ACHN (cell line): ENCODE results near the gene ANKS1B.

Source experiments
- DNase-seq: peaks from one replicate; pipeline ENCODE4 v3.0.0-alpha.2; 2015
- in situ Hi-C: cut with HindIII; loops from 2 replicates; pipeline ENCODE4 v1.10.0; 2017; ENCODE audit warnings: low sequenced_read_pairs, low pct_ligation_motif_present, low pct_unique_long_range_greater_than_20kb

Gene ANKS1B

DNA sequence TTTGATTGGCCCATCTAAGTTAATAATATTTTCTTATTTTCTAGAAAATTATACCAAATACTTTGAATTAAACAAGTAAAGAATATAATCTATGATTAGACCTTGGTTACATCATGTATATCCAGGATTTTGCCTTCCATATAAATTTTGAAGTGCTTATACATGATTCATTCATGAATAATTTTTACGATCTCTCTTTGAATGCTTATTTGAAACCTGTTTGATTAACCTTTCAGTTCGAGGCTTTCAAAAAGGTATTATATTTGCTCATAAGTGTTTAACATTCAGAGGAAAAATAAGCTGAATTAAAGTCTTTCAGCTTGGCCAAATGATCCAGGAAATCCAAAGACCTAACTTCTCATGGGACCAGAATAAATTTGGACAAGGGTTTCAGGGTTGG lies 832.4 kb downstream of the ANKS1B start:
- in situ Hi-C loops: no loop called here
- no peak for DNase-seq

DNA sequence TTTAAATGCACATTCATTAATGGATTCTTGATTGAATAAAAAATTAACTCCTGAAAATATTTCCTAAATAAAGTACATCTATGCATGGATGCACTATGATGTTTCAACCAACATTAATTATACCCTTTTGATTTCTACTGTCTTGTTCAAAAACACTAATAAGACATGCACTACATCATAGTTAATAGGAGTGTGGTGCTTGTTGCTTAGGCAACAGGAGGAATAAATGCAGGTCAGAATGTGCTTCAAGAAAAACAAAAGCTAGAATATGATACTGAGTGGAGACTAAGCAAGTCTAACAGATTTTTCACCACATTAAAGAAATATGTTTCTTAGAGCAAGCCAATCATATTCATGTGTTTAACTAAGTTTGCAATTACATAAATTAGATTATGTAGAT lies 833.0 kb downstream of the ANKS1B start:
- in situ Hi-C loops: no loop called here
- DNase-seq: no peak

DNA sequence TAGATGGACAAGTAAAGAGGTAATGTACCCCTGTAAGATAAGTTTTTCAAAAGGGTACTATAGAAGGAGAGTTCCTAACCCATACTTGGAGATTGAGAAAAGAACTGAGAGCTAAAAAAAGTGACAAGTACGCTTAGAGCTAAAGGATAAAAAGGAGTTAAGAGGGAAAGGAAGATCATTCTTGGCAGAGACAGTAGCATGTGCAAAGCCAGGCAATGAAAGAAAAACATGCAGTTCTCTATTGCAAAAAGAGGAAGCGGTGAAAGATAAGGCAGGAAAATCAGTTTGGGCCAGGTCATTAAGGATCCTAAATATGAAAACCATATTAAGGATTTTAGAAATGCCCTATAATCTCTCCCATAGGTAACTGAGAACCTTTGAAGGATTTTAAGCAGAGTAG lies 837.6 kb downstream of the ANKS1B start:
- DNase-seq: no peak
- in situ Hi-C loops: no loop called here

DNA sequence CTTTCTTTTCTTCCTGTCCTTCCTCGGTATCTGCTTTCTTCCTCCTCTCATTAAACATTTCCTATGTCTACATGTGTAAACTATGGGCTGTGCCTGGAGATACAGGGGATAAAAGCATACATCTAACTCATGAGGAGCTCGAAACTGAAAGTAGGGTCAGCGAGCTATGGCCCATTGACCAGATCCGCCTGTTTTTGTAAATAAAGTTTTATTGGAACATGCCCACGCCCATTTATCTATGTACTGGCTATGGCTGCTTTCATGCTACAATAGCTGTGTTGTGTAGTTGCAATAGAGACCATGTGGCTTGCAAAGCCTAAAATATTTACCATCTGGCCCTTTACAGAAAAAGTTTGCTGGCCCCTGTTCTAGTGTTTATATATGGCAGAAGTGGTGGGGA lies 838.0 kb downstream of the ANKS1B start:
- no peak for DNase-seq
- in situ Hi-C loops: no loop called here

DNA sequence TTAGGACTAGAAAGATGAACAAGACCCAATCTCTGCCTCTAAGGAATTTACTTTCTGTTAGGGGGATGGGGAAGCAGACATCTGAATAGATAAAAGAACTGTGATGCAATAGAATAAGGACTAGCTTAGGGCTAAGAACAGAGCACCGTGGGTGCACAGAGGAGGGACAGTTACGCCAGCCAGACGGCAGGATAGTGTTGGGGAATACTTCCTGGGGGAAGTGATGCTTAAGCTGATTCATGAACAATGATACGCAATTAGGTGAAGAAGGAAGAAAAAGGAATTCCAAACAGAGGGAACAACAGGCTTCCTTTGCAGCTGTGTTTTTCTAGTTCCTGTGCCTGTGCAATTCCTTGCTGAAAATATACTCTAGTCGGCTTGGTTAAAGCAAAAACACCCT lies 838.6 kb downstream of the ANKS1B start:
- DNase-seq: no peak
- in situ Hi-C loops: no loop called here

DNA sequence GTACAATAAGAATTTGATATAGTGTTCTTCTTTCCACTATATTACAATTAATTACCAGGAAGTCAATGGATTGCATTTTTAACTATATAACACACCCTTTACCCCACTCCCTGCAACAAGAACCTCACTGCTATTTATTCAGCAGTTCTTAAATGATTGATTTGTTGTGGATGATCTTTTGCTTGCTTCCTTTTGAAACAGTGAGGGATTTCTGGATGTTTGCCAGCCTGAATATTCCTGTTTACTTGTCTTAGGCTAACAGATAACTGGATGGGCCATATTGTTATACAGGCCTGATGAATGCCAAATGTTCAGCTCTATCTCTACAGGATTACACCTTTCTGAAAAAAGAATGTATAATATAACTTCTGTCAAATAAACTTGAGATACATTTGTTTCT lies 842.1 kb downstream of the ANKS1B start:
- DNase-seq: no peak
- in situ Hi-C loops: no loop called here

DNA sequence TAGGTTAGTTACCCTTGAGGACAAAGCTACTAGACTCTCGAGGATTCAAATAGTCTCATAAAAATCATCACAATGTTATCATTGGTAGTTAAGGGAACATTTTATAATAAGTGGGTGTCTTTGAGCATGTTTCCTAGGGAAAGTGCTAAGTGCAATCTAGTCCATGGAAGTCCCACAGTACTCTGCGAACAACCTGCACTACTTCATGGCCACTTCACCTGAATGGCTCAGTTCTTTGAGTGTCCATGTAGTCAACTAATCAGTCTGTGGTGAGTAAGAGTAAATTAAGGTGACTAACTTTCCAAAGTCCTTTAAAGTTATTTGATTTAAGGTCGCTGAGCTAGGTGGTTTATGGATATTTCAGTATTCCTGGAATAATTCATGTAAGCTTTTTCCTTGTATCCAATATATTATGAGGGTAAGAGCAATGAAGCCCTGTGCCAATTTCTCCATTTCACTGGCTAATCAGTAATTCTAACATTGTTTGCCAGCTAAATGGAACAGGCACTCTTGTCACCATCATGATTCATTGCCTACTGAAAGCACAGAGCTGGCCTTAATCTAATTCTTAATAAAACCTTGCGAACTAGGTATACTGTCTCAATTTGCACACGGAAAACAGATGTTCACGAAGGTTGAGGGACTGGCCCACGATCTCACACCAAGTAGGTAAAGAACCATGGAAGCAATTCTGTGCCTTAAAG lies 844.6 kb downstream of the ANKS1B start:
- in situ Hi-C loops: no loop called here
- no peak for DNase-seq

DNA sequence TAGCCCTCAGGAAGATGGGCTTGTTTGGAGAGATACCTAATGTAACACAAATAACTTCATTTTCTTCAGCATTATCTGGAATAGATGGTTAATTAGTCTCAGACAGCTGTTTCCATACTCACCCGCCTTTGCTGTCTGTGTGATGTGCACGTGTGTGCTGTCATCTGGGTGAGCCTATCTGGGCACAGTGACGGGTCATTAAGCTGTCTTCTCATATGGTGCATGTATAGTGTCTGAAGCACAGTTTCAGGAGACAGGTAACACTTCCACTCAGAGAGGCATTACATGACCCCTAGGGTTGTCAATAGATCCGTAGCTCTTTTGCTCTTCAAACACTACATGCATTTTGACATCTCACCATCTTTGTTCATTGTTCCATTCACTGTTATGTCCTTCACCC lies 846.3 kb downstream of the ANKS1B start:
- in situ Hi-C loops: no loop called here
- no peak for DNase-seq

DNA sequence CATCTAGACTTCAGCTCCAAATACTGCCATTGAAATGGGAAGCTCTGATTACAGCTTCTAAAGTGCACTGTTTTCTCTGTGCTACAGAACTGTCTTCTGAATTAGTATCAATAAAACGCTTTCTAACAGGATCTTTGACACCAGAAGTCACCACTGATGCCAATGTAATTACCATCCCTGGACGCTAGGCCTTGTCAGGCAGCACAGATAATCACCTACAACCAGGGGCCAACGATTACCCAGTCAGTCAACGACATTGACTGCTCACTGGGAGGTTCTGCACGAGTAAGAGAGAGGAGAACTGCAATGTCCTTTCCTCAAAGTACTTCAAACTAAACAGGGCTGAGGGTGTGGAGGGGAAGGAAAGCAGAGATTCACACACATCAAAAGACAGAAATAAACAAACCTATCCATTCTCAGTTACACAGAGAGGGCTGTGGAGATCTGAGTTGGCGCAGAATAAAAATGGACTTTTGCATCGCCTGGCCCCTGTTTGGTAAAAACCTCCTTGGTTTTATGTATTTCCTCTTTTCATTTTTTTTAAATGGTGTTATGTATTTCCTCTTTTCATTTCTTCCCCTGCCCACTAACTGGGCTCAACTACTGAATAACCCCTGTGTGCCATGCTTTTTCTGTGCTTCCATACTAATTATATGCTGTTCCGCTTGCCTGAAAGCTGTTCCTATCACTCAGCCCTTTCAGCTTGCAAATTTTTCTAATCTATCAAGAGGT lies 847.4 kb downstream of the ANKS1B start:
- DNase-seq: no peak
- in situ Hi-C loops: no loop called here

DNA sequence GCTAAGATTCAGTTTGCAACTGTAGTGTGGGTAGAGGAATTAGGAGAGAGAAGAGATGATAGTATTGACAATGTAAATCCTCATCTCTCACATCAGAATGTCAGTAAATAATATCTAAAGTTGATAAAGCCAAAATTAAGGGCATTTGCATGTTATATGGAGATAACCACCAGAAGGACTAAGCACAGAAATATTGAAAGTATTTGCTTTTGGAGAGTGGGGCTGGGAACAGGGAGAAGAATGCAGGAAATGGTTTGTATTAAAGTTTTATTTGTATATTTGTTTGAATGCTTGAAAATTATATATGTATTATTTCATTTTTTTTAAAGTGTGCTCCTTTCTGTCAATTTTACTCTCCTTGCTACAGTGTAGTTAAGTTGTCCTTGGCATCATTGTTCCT lies 848.2 kb downstream of the ANKS1B start:
- DNase-seq: no peak
- in situ Hi-C loops: no loop called here

DNA sequence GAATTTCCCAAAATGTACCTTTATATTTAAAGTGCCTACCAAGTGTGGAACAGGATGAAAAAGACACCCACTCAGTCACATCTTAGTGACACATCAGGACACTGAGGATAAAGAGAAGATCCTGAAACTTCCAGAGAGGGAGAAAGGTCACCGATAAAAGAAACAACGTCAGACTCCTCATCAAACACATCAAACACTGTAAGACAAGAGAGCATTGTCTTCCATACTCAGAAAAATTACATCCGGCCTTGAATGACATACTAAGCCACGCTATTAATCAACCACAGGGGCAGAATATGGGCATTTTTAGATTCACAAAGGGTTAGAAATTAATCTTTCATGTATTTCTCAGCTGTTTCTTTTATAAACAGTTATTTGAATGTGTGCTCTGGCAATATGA lies 849.4 kb downstream of the ANKS1B start:
- in situ Hi-C loops: no loop called here
- no peak for DNase-seq

DNA sequence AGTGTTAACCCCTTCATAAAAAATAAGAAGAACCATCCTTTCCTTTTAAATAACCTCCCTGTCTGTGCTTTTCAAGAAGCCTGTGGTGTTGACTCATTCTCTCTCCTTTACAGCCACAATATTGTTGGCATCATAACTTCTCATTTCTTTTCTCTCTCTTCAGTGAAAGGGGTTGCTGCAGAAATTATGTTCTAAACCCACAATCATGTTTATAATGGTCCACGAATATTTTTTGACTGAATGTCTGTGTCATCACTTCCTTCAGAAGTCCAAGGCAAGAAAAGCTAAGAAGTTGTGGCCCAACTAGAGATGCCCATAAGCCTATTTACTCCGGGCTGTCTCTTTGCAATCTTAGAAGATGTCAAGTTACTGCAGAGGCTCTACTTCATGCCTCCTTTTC lies 851.3 kb downstream of the ANKS1B start:
- DNase-seq: no peak
- in situ Hi-C loops: no loop called here

DNA sequence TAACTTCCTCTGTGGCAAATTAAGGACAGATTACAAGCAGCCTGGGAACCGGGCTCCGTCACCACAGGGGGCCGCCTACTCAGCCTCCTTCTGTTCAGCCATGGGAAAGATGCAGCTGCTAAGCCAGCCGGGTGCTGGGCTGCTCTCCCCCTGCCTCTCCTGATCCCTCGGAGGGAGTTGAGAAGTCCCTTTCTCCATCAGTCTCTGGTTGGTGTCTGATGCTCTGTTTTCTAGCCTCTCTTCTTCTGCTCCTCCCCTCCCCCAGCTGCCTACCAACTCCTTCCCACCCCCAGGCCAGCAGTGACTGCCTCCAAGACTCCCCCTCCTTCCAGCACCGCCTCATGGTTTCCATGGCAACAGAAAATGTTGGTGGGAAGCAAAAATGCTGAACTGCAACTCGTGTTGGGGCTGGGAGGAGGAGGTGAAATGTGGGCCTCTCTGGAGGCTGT lies 853.0 kb downstream of the ANKS1B start:
- DNase-seq: no peak
- in situ Hi-C loops: no loop called here

DNA sequence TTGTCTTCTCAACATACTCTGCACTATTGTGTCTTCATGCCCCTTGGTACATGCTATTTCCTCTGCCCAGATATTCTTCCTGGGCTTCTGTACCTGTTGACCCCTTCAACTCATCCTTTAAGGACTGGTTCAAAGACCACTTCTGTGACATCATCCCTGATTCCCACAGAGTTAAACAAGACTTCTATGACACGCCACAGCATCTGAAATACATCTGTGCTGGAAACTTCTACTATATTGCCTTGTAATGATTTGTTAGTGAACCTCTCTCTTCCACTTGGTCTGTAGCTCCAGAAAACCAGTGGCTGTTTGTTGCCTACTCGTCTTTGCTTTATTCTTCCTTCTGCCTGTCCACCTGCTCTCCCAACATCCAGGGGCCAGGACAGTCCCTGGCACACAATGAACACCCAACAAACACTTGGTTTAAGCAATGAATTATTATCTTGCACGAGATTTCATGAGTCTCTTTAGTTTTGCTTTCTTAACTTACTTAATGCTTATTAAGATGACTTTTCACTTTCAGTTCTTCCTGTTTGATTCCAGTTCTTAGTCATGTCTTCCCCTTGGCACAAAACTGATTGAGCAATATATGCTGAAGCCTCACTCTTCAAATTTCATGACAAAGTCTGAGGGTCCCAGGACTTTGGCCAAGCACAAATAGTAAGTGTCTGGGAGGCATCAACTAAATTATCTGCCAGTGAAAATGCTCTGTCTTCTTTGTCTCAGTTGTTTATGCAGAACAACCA lies 853.8 kb downstream of the ANKS1B start:
- in situ Hi-C loops: no loop called here
- DNase-seq: no peak

DNA sequence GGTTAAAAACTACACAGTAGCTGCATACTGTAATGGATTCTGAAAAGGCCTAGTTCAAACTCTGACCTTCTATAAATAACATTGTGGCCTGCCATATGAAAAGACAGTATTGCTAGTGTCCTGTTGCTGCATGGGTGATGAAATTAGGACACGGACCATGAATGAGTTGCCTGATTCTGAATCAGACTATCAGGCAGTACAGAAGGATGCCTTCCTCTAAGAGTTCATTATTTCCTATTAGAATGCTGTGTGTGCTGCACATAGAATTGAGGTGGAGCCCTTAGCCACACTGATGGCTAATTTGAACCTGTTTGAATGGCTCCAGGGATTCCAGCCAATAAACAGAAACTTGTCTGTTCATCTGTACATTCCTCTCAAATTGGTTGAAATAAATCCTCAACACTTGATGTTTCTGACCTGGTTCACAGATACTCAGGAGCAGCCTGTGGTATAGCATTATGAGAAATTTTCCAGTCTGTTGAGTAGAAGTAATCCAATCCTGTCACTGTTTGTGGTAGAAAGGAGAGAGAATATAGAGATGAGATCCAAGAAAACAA lies 856.4 kb downstream of the ANKS1B start:
- no peak for DNase-seq
- in situ Hi-C loops: no loop called here

DNA sequence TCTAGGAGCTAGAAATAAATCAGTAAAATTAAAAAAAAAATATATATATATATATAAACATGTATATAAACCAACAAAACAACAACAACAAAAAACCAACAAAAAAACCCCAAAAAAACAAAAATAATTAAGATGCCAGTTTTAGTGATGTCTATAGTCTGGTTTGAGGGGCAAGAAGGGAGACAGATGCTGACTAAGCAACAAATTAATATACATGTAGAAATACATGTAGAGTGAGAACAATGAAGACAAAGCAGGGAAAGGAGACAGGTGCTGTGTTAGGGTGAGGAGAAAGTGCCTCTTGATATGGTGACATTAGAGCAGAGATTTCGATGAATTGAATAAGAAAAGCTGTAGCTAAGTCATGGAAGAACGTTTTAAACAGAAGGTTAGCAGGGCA lies 861.8 kb downstream of the ANKS1B start:
- no peak for DNase-seq
- in situ Hi-C loops: no loop called here

DNA sequence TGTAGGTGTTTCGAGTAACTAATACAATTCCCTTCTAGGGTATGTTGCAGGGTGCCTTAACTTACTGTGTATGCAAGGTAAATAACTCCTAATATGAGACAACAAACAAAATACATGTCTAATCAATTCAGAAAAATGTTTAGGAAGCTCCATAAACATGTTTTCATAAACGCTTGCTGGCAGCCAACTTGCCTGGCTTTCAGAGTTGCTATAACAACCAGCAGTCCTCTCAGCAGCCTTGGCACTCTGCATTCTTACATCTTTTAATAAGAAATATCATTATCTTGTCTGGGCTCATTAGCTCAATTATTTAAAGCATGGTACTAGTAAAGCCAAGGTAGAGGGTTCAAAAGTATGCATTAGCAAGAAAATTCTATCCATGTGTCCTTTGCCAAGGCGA lies 862.2 kb downstream of the ANKS1B start:
- no peak for DNase-seq
- in situ Hi-C loops: no loop called here

DNA sequence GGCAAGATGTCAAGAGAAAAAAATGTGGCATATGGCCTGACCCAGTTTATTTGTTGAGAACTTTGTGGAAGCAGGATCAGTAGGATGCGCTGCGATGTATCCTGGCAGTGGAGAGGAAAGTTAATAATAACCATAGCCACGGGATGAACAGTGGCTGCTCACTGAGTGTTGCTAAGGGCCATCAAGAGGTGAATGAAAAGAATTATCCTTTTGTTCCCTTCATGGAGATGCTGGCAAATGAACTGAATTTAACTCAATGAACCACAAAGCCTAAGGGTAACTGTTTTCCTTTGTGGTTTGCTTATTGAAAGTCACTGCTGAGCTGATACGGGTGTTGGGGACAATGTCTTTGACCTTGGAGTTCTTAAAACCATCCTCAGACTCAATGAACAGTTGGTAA lies 863.2 kb downstream of the ANKS1B start:
- in situ Hi-C loops: no loop called here
- no peak for DNase-seq

DNA sequence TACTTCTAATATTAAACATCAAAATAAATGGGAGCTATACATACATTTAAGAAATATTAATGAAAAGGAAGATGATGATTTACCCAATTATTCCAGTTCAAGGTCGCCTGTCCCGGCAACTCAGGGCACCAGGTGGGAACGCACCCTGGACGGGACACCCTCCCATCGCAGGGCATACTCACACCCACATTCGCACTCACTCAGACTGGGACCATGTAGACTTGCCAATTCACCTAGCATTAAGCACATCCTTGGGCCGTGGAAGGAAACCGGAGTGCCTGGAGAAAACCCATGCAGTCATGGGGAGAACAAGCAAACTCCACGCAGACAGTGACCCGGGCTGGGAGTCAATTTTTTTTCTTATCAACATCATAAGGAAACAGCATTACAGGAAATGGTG lies 864.8 kb downstream of the ANKS1B start:
- in situ Hi-C loops: no loop called here
- no peak for DNase-seq
